ENCODE measurements around the gene AK8. TPM values are rescaled to one million over a fixed set of nuclear protein-coding genes. Genes with fewer than 3 reads are reported as not detected.
"Not testable (repeated sequence)": the region's sequence is repeated elsewhere in the genome, so short reads cannot be mapped to it uniquely, and the experiment has no call there.

The AK8 gene
- total and polyA plus RNA-seq, 2 of the 4 experiments (the other 2 are of a cell fraction) = under 0.01 to 0.09 TPM

- H3K9me3 ChIP-seq (ENCODE audit: control insufficient read depth, insufficient read depth, low read length); H4K91ac ChIP-seq (ENCODE audit: insufficient read depth, low read depth, low read length); H3K27ac ChIP-seq (ENCODE audit: insufficient read depth, low read length); ATAC-seq (ENCODE audit: low read depth); H2AK5ac ChIP-seq (ENCODE audit: low read depth, low read length); H3K4me3 ChIP-seq (ENCODE audit: insufficient read depth, low read depth, low read length); H2AFZ ChIP-seq (replicated peaks; ENCODE audit: low read length, poor library complexity); H3K14ac ChIP-seq (replicated peaks; ENCODE audit: low read depth, low read length); H2BK20ac ChIP-seq (ENCODE audit: low read depth, low read length); CTCF ChIA-PET; H3K56ac ChIP-seq (ENCODE audit: extremely low read depth, insufficient read depth, low read length); intact Hi-C loops (cut with micrococcal nuclease); H2BK15ac ChIP-seq (ENCODE audit: low read depth, low read length); H4K20me1 ChIP-seq (ENCODE audit: insufficient read depth, low read length); H3K23ac ChIP-seq (ENCODE audit: low read depth, low read length); H3K4ac ChIP-seq (ENCODE audit: low read depth, low read length); BruUV-seq (replicated peaks); H3K4me1 ChIP-seq (ENCODE audit: control insufficient read depth, insufficient read depth, low read length); in situ Hi-C loops (cut with MboI; ENCODE audit: low sequenced_read_pairs); H3K18ac ChIP-seq (ENCODE audit: low read depth, low read length); H4K5ac ChIP-seq (ENCODE audit: low read depth, low read length); H3K9me1 ChIP-seq (ENCODE audit: insufficient read depth, low read length); H3K4me2 ChIP-seq (ENCODE audit: low read depth, low read length); H3K36me3 ChIP-seq (ENCODE audit: control insufficient read depth, insufficient read depth, low read length); dilution Hi-C loops (cut with HindIII; ENCODE audit: low sequenced_read_pairs, unreplicated experiment); H2BK120ac ChIP-seq (ENCODE audit: low read depth, low read length); H4K8ac ChIP-seq (ENCODE audit: low read depth in 2 of 2, low read length in 2 of 2); H3K27me3 ChIP-seq (ENCODE audit: control insufficient read depth, insufficient read depth, low read length); POLR2A ChIA-PET (ENCODE audit: unreplicated experiment); DNase-seq; H2AK9ac ChIP-seq (replicated peaks; ENCODE audit: low read depth, low read length, poor library complexity); H3K9ac ChIP-seq (ENCODE audit: low read depth, low read length); H2BK5ac ChIP-seq (ENCODE audit: low read depth, low read length, poor library complexity, severe bottlenecking); H3K79me1 ChIP-seq (ENCODE audit: low read depth in 1 of 2, low read length in 2 of 2): not testable (repeated sequence)
- 60% methylated on average over 1 of the region's 5 CpGs; no CpG with 5 or more reads in 1 of the 2 experiments for WGBS, 2 experiments (ENCODE audit: extremely low coverage in 2 of 2, insufficient read length in 1 of 2)
Observed at GRCh38 chr9:132771752-132772151, 106.3 kb downstream of the AK8 start.

Measured in IMR-90 (cell line).